Stimulated activated CD4-positive, alpha-beta T cell treated with anti-CD3 and anti-CD28 coated beads, TNF-alpha, amount 100 ng/mL, for 48 hours (primary cell): ENCODE data around the gene APCDD1L.

Experiments
- DNase-seq, 3 donors: peaks; one replicate each; pipeline ENCODE4 v3.0.0-alpha.2; 2020; ENCODE audit warnings: low read depth in 3 of 3

The APCDD1L gene

DNA sequence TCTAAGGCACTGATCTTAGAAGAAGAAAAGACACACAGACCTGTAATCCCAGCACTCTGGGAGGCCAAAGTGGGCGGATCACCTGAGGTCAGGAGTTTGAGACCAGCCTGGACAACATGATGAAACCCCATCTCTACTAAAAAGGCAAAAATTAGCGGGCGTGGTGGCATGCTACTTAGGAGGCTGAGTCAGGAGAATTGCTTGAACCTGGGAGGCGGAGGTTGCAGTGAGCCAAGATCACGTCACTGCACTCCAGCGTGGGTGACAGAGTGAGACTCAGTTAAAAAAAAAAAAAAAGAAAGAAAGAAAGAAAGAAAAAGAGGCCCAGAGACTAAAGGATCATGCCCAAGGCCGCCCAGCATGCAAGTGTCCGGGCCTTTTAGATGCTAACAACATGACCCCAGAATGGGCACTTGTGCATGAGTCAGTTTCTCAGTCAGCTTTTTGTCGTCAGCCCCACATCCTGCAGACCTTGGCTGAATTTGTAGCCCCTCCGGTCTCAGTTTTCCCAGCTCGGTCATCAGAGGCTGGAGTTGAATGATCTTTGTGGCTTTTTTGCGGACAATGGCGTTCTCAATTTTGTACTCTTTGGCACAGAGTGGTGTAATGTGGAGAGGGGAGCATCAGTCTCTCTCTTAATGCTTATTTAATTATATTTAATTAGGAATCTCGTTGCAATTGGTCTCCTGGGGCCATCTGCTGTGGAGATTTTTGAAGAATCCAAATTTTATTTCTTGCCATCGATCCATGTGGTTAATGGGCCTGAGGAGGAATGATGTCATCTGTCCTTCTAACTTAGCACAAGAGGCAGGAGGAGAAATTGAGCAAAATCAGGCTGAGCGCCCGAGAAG, 30.6 kb upstream of the APCDD1L start:
- no peak for DNase-seq

DNA sequence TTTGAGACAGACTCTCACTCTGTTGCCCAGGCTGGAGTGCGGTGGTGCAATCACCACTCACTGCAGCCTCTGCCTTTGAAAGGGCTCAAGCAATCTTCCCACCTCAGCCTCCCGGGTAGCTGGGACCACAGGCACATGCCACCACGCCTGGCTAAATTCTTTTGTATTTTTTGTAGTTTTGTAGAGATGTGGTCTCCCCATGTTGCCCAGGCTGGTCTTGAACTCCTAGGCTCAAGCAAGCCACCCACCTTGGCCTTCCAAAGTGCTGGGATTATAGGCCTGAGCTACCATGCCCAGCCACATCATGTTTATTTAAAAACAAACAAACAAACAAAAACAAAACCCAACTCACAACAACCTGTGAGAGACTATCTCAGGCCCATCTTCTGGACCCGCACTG, 29.7 kb upstream of the APCDD1L start:
- DNase-seq, result no peak

DNA sequence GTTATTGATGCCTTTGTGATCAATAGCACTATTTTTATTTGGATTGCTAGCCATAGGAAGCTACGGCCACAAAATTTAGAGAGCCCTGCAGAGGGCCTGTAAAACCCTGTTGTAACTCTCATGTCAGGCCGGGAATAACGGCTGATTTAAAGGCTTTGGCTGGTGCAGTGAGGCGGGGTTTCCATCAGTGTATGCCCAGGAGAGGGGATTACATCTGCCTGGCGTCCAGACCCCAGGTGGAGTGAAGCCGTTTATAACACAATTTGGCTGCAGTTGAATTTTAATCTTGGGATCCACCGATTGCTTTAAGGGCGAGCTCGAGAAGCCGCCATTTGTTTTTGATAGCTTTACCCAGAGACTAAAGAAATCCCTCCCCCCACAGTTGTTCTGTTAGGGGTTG, 29.1 kb upstream of the APCDD1L start:
- DNase-seq, result no peak

DNA sequence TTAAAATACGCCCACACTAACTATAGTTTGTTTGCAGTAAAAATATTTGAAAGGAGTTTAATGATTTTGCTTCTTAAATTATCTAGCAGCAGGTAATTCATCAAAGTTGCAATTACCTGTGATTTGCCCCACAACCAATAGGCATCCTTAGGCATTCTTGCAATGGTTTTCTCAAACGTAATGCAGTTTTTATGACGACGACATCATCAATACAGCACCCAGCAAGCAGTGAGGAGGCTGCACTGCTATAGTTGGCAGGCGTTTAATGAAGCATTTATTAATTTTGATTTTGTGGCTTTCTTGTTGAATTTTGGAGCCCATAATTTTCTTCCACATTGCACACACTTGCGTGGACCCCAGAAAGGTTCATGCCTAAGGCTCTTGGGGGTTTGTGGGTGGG, 28.1 kb upstream of the APCDD1L start:
- no peak for DNase-seq

DNA sequence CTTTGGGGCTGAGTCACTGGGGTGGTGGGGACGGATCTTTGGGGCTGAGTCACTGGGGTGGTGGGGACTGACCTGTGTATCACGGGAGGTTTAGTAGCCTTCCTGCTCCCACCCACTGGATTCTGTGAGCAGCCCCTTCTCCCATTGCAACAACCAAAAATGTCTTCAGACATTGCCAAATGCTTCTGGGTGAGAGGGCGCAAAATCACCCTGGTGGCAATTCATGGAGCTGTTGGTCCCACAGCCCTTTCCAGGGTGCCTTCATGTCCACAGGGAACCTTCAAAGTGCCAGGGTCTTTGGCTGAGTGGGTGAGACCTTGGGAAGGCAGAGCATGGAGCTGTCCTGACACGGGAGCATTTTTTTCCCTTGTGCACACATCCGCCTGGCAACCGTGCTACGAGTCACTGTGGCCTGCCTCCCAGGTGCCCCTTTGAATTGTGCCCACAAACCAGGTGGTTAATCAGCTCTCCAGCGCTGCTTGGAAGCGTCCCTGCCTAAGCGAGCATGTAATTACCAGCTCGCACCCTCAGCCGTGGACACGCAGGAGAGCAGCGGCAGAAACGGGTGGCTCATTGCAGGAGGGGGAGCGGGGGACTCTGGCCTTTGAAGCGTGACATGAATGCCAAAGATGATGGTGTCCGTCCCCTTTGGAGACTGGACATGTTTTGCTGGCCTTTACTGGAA, 27.4 kb upstream of the APCDD1L start:
- DNase-seq, result no peak

DNA sequence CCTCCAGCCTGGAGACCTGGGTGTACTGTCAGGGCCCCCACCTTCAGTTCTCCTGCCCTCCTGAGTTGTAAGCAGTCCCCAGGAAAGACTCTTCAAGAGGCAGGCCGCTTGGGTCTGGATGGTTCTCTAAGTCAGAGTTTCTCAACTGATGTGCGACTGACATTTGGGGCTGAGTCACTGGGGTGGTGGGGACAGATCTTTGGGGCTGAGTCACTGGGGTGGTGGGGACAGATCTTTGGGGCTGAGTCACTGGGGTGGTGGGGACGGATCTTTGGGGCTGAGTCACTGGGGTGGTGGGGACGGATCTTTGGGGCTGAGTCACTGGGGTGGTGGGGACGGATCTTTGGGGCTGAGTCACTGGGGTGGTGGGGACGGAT, 26.8 kb upstream of the APCDD1L start:
- DNase-seq, result peak in 2 of 3 donors; percentile 26 to 41

DNA sequence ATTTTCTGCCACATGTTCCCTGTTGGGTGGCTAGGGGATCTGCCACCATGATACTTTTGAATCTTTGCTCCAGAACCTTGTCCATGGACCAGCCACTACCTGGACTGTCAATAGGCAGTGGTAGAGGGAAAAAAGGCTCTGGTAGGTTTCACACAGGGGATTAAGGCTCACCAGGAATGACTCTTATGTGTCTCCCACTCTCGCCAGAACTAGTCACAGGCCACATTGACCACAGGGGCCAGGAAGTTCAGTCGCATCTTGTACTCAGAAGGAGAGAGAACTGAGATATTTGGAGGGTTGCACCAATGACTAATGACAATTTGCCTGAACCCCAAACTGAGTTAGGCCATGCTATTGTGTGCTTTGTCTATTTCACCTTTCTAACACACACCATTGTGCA, 23.6 kb upstream of the APCDD1L start:
- no peak for DNase-seq

DNA sequence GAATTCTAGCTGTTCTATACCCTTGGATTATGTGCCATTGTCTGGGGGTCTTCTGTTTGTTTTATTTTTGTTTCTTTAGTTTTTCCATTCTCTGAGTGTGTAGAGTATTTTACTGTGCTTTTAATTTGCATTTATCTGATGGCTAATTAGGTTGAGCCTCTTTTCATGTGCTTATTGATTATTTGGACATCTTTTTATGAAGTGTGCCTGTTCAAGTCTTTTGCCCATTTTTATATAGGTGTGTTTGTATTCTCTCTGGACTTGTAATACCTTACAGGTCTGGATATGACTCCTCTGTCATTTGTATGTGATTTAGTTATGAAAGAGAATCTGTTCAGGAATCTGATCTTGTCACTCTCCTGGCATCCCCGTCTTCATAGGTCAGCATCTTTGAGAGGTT, 22.6 kb upstream of the APCDD1L start:
- DNase-seq, result no peak

DNA sequence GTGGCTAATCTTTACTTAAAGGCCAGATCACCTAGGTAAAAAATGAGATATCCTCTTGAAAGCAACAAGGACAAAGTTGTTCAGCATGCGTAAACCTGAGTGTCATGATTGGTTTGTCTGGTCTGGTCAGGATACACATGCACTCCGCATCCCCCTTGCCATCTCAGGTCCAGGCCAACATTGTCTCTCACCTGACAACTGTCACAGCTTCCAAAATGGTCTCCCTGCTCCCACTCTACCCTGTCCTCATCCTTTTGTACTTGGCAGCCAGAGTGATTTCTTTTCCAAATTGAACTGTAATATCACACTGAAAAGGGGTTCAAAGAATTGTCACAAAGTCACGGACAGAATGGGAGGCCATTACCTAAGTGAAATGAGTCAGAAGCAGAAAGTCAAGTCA, 21.1 kb upstream of the APCDD1L start:
- DNase-seq, result no peak

DNA sequence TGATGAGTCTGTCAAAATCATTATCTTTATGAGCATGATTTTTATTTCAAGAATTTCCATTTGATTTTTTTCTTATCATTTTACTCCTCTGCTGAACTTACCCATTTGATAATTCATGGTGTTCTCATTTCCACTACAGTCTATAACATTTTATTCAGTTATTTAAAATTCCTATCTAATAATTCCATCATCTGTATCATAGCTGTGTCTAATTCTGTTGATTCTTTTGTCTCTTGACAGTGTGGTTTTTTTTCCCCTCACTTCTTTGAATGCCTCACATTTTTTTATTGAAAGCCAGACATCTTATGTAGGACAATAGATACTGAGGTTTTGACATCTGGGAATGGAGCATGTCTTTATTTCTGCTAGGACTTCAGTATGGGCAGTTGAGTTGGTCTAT, 16.5 kb upstream of the APCDD1L start:
- no peak for DNase-seq

DNA sequence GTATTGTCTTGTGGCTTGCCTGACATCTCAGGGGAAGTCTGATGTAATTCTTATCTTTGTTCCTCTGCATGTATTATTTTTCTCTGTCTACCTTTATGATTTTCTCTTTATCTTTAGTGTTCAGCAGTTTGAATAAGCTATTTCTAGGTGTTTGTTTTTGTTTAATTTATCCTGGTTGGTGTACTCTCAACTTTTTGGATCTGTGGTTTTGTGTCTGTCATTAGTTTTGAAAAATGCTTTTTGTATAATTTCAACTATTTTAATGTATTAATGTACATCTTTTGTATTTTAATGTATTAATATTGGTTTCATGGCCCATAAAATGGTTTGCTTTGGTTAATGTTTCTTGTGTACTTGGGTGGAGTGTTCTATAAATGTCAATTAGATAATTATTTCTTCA, 15.9 kb upstream of the APCDD1L start:
- DNase-seq, result no peak

DNA sequence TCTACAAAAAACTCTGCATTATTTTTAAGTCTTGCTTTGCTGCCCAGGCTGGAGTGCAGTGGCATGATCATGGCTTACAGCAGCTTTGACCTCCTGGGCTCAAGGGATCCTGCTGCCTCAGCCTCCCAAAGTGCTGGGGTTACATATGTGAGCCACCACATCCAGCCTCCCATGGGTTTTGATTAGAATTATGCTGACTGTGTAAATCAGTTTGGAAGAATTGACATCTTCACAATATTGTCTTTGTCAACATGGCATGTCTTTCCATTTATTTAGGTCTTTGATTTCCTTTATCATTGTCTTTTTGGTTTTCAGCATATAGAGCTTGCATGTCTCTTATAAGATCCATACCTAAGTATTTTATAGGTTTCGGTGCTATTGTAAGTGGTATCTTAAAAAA, 13.2 kb upstream of the APCDD1L start:
- DNase-seq, result no peak

DNA sequence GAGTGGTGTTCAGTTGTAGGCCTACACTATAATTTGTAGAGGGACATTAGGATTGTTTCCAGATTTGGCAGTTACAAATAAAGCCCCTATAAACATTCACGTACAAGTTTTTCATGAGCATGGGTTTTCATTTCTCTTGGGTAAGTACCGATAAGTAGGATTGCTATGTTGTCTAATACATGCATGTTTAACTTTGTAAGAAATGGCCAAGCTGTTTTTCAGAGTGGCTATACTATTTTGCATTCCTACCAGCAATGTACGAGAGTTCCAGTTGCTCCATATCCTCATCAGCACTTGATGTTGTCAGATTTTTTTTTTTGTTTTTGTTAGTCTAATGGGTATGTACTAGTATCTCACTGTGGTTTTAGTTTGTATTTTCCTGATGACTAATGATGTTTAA, 11.2 kb upstream of the APCDD1L start:
- DNase-seq, result no peak

DNA sequence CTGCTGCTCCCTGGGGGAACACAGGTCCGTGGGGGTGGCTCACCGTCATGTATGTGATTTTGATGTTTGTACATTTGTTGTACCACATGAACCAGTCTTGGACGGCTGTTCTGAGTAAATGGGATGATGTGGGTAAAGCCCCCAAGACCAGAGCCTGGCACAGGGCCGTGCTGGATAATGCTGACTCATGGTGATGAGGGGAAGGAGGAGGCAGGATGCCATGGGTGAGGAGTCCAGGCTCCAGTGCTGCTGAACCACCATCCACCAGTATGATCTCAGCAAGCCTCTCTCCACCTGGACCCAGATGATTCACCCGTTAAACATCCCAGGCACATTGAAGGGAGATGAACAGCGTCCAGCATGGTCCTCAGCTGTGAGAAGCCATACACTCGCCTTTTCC, 9.6 kb upstream of the APCDD1L start:
- DNase-seq, result no peak

DNA sequence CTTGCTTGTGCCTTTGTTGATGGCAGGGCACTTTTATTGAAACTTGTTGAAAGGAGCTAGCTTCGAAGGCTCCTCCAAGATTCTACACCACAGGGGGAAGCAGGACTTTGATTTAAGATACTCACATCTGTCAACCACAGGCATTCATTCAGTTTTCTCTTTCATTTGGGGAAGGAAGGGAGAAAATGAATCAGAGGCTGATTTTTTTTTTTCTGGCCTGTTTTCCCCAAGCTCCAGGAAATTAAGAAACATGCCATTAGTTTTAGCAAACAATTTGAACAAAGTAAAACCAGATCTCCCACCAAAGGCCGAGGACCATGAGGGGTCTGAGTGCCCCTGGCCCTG, 8.7 kb upstream of the APCDD1L start:
- DNase-seq, result no peak

DNA sequence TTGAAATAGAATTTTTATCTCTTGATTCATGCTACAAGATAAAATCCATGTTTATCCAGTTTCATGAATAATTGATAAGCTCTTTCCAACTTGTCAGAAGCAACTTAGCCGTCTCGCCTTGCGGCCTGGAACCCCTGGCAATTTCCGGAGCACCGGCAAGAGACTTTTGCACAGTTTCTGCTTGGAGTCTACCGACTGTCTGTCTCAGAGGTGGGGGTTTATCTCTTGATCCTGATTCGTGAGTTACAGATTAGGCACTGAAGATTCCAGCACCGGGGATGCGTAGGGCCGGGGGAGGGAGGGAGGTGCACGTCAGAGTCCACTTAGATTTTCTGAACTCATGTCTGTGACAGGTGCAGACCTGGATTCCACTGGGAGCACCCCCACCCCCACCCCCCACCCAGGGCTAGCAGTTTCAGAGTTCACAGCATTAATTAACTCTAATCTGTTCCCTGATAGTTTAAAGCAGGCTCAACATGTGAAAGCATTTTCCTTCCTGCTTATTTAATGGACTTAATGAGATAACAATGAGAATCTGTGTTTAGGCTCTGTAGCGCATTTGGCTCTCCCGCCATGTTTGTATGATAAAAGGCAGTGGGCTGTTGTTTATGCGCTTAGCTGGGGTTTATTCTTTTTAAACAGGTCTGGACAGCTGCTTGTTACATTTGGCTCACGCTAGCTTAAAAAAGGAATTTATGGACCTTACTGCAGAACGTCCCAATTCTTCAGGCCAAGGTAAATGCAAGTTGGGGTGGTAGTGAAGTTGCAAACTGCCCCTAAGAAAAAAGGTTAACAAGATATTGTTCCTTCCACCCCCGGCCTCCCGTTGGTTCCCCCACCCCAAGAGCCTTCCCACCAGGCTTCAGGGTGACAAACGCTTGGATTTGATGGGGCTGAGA, 8.1 kb upstream of the APCDD1L start:
- no peak for DNase-seq

DNA sequence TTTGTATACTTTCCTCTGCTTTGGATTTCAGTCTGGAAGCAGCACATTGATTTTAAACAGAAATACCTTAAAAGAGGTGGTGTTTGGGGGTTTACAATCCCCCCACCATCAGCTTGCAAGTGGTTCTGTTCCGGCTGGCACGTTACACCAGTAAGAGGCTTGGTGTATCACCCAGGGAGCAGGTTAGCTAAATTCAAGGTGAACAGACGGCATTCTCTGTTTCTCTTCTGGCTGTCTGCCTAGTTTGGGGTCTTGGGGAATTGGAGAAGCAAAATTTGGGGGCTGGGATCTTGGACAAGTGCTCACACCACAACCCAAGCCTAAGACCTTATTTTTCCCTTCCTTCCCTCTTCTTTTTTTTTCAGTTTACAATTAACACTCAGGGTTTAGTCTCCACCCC, 7.5 kb upstream of the APCDD1L start:
- no peak for DNase-seq

DNA sequence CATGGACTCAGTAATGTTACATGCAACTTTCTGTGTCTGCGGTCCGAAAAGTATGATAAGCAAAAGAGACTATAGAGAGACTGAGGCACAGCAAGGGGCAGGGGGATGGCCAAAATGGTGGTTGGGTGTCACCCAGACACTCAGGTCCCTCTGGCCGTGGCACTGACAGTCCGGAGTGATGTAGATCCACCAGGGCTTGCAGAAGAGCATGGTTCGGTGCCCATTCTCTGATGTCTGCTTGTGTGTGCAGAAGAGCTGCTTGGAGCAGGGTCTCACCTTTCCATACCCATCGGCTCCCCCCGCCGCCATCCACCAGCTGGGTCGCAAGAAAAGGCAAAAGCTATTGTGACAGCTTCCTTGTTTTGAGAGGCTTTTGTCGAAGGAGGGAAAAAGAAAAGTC, 6.6 kb upstream of the APCDD1L start:
- DNase-seq, result no peak

DNA sequence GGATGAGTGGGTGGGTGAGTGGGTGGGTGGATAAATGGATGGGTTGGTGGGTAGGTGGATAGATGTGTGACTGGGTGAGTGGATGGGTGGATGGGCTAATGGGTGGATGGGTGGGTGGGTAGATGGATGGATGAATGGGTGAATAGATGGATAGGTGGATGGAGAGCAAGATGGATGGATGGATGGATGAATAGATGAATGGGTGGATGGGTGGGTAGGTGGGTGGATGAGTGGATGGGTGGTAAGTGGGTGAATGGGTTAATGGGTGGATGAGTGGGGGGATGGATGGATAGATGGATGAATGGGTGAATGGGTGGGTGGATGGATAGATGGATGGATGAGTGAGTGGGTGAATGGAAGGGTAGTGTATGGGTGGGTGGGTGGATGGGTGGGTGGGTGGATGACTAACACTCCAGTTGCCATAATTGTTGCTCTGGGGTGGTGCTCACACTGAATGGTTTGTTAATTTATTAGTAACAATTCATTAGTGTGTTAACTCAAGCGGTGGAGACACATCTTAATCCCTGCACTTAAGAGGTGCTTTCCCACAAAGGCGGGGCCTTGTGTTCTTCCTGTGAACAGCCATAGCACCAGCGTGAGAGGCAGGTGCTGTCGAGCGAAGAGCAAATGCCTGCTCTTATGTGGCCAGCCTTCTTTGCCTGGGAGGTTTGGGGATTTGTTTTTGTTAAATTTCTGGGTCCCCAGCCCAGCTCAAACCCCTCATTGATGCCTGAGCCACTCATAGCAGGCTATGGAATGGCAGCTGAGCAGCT, 4.9 kb upstream of the APCDD1L start:
- no peak for DNase-seq

DNA sequence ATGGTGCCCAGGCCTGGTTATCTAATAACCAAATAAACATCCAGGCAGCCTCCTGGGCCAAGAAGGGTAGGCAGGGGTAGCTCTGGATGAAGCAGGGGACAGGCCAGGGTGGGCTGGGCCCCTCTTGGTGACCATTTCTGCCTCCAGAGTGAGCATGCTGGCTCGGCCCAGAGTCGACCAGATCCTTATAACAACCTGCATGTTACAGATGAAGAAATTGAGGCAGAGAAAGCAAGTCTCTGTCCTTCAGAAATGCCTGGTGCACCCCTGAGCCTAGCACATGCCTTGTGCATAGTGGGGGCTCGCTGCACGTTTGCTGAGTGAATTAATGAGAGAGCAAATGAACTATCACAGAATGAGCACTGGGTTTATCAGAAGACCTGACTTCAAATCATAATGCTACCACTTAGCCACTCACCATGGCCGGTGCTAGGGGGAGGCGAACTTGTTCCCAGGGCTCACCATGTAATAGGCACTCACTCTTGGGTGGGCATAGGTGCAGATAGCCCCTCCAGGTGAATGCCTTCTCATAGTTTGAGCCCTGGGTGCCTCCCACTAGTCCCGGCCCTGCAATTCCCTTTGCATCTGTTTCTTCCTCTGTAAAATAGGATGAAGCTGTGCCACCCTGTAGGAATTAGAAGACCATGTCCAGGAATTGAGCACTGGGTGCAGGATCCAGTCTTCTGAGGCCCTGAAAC, 3.8 kb upstream of the APCDD1L start:
- no peak for DNase-seq

DNA sequence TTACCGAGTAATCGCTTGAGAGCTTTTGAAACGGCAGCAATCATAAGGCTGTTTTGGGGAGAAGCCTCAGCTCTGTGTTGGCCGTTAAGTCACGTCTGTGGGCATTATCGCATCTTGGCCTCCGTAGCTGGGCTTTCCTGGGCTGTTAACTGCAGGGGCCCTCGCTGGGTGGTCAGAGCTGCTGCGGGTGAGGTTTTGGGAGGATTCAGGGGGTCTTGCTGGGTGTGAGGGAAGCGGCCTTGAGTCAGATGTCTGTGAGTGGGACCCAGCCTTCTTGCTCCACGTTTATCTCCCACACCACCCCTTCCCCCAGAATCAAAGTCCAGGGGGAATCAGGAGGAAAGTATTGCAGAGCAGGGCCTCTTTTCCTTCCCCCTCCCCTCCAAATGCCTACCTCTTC, 3.2 kb upstream of the APCDD1L start:
- DNase-seq, result no peak
